ENCODE data around the gene SLC7A10.
"Not testable (repeated sequence)": the region's sequence is repeated elsewhere in the genome, so short reads cannot be mapped to it uniquely, and the experiment has no call there.

The SLC7A10 gene

DNA sequence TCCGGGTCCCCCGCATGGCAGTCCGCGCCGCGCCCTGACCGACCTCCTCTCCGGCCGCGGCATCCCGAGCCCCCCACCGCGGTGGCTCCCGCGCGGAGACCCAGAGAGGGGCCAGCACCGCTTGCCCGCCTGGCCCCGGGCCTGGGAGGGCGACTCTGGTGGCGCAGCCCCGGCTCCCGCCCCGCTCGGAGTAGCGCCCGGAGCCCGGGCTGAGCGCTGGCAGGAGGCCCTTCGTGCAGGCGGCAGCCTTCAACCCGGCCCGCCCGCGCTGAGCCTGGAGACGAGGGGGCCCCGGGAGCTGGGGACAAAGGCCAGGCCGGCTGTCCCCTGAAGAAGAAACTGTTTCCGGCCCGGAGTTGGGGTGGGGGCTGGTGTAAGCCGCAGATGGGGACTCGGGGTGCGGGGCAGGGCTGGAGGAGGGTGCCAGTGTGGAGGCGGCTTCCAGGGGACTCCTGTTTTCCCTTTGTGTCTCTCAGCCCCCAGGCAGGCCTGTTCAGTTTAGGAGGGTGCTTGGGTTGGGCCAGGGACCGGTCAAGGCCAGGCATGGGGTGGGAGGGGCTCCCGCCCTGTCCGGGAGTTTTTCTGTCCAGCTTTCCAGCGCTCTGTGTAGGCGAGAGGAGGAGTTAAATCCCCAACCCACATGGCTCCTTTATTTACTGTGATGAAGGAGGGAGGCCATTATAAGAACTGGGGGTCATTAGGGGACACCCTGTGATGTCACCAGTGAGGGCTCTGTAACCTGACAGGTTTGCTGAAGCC, 30.6 kb downstream of the SLC7A10 start:
- ChIA-PET POLR2A (no interaction called here), CTCF (interaction anchor here (1.4 to 3.0 kb wide), 3 partner anchors 10 to 583 kb away, joined by 3 to 15 read pairs (median 7); no protein-coding TSS in a partner anchor)
- no peak for DNase-seq (ENCODE audit: extremely low spot score)
- TF ChIP-seq, protein P1, sequence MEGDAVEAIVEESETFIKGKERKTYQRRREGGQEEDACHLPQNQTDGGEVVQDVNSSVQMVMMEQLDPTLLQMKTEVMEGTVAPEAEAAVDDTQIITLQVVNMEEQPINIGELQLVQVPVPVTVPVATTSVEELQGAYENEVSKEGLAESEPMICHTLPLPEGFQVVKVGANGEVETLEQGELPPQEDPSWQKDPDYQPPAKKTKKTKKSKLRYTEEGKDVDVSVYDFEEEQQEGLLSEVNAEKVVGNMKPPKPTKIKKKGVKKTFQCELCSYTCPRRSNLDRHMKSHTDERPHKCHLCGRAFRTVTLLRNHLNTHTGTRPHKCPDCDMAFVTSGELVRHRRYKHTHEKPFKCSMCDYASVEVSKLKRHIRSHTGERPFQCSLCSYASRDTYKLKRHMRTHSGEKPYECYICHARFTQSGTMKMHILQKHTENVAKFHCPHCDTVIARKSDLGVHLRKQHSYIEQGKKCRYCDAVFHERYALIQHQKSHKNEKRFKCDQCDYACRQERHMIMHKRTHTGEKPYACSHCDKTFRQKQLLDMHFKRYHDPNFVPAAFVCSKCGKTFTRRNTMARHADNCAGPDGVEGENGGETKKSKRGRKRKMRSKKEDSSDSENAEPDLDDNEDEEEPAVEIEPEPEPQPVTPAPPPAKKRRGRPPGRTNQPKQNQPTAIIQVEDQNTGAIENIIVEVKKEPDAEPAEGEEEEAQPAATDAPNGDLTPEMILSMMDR (IDR thresholded peaks at IDR 0.05; ENCODE audit: control extremely low read depth, extremely low read depth, low read depth, missing control alignments): no peak

DNA sequence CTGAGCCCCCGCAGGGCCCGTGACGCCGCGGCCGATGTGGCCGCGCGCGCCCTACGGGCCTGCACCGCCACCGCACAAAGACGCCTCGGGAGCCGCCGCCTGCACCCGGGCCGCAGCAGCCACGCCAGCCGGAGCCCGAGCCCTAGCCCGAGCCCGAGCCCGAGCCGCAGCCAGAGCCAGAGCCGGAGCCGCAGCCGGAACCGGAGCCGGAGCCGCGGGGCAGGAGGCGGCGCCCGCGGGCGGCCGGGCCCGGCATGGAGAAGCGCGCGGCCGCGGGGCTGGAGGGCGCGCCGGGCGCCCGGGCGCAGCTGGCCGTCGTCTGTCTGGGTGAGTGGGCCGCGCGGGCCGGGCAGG, 31.1 kb downstream of the SLC7A10 start:
- POLR2A ChIA-PET: no interaction called here
- TF ChIP-seq, protein P1 (IDR thresholded peaks at IDR 0.05; ENCODE audit: control extremely low read depth, extremely low read depth, low read depth, missing control alignments): no peak
- CTCF ChIA-PET: no interaction called here
- DNase-seq (ENCODE audit: extremely low spot score): no peak

DNA sequence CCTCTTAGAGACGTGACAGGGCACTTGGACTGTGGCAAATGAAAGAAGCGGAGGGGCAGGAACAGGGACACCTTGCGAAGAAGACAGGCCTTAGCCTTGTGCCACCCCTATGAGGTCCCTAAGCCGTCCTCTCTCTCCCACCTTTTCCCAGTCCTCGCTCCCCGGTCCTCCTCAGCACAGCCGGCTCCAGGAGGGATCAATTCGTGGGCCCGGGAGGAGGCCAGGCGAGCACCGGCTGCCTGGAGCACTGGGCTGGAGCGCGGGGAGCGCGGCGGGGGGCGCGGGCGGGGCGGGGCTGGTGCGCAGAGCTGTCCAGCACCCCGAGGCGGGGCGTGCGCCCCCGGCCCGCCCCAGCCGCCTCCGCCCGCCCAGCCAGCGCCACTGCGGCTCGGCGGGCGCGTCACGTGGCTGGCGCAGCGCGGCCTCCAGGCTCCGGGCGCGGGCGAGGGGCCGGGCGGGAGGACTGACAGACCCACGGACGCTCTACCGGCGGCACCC, 31.7 kb downstream of the SLC7A10 start, which contains the start of gene LRP3:
TSS of gene LRP3 (plus strand) at position 466 of the 498 bp plus-strand sequence. CDS start 456 bp downstream, outside the sequence.
- ChIA-PET POLR2A (no interaction called here), CTCF (interaction anchor here (1.1 kb wide), 1 partner anchor 10 kb away, joined by 4 read pairs; no protein-coding TSS in a partner anchor)
- no peak for DNase-seq (ENCODE audit: extremely low spot score)

DNA sequence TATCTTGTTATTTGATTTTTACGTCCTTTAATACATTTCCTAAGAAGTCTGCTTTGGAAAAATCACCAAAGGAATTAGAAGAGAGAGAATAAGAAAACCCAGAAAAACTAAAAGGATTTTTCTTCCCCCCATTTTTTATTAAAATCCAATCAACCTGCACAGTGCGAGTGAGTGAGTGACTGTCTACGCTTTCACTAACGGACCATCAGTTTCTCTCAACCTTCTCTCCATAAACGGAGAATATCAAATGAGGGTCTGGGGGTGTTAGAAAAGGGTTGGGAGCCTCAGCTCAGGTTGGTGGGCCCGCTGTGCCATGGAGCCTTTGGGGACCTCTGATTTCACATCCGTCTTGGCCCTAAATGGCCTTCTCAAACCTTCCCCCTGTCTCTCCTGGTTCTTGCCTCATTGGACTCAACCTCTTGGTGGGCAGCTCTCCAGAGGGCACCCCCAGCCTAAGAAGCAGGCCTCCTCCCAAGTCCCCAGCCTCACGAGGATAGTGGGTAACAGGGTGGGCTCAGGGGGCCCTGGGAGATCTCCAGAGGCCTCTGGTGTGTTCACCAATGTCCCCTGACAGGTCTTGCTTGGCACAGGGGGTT, 32.3 kb downstream of the SLC7A10 start:
- CTCF ChIA-PET: interaction anchor here (1.1 kb wide), 1 partner anchor 9 kb away, joined by 4 read pairs; no protein-coding TSS in a partner anchor
- no peak for DNase-seq (ENCODE audit: extremely low spot score)
- POLR2A ChIA-PET: no interaction called here
- TF ChIP-seq, protein P1 (IDR thresholded peaks at IDR 0.05; ENCODE audit: control extremely low read depth, extremely low read depth, low read depth, missing control alignments): no peak

More for the DNA sequence above, 31.7 kb downstream of the SLC7A10 start, which contains the start of gene LRP3:
- TF ChIP-seq, protein P1 (IDR thresholded peaks at IDR 0.05; ENCODE audit: control extremely low read depth, extremely low read depth, low read depth, missing control alignments): no peak

DNA sequence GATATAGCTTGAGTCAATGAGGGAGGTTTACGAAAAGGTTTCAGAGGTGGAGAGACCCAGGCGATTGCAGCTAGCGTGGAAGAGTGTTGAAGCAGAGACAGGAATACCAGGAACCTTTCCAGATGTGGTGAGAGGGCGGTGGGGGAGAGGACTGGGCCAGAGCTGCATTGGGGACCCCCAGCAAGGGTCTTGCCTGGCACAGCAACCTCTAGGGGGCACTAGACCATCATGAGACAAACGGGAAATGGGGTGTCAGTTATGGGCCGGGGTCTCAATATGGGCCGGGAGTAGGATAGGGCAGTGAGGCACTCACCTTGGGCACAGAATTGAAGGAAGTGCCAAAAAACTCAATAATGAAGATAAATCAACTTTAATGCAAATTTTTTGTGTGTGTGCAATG, 33.6 kb downstream of the SLC7A10 start:
- TF ChIP-seq, protein P1 (IDR thresholded peaks at IDR 0.05; ENCODE audit: control extremely low read depth, extremely low read depth, low read depth, missing control alignments): peak; percentile 1
- DNase-seq (ENCODE audit: extremely low spot score): no peak
- ChIA-PET CTCF (interaction anchor here (1.4 to 1.5 kb wide), 2 partner anchors 8 to 9 kb away, joined by 3 to 4 read pairs; no protein-coding TSS in a partner anchor), POLR2A (no interaction called here)

DNA sequence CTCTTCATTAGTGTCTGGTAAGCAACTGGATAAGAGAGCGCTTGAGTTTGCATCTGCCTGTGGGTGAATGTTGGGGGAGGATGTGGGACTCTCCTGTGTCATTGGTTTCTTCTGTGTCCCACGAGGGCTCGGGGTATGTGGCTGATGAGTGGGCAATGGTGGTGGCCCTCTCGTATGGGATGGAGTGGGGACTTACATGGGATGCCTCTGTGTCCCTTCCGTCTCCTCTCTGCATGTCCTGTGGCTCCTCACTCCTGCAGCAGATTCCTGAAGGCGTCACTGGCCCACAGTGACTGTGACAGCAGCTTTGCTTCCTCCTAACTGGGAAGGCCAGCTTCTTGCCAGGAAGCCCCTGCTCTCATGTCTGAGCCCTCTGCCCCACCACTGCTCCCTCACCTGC, 34.1 kb downstream of the SLC7A10 start:
- DNase-seq (ENCODE audit: extremely low spot score): no peak
- ChIA-PET CTCF (interaction anchor here (1.4 to 1.5 kb wide), 3 partner anchors 7 to 47 kb away, joined by 3 to 4 read pairs (median 3); no protein-coding TSS in a partner anchor), POLR2A (no interaction called here)
- TF ChIP-seq, protein P1 (IDR thresholded peaks at IDR 0.05; ENCODE audit: control extremely low read depth, extremely low read depth, low read depth, missing control alignments): no peak

DNA sequence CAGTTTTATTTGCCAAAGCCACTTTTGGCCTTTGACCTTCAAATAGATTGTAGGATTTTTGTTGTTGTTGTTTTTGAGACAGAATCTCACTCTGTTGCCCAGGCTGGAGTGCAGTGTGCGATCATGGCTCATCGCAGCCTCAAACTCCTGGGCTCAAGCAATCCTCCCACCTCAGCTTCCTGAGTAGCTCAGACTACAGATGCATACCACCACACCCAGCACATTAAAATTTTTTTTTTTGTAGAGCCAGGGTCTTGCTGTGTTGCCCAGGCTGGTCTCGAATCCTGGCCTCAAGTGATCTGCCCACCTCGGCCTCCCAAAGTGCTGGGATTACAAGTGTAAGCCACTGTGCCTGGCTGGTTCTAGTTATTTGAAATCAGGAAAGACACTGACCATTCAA, 34.6 kb downstream of the SLC7A10 start:
- POLR2A ChIA-PET; DNase-seq (ENCODE audit: extremely low spot score): not testable (repeated sequence)
- CTCF ChIA-PET: interaction anchor here (1.3 to 1.5 kb wide), 3 partner anchors 8 to 66 kb away, joined by 3 read pairs; no protein-coding TSS in a partner anchor

Measured in GM10248 (cell line).